ENCODE measurements around the gene PDE3B.

- TF ChIP-seq ZNF274 (IDR thresholded peaks at IDR 0.05; ENCODE audit: low read depth, low read length), result no peak
- no peak for TF ChIP-seq YY1 (IDR thresholded peaks at IDR 0.05; ENCODE audit: insufficient read depth, insufficient read length)
Observed at GRCh38 chr11:14635546-14635945, 8.1 kb upstream of the PDE3B start.
